B cell (primary cell): ENCODE measurements around the gene SCARB1.

Source experiments
- CTCF ChIP-seq: fragments of 200-600 bp; IDR thresholded peaks from one replicate; pipeline ENCODE4 v1.8.0; 2022; ENCODE audit warnings: antibody characterized with exemption, mild to moderate bottlenecking
- EZH2 ChIP-seq: IDR thresholded peaks from 2 replicates; pipeline ENCODE4 v1.6.1; 2012; ENCODE audit warnings: borderline replicate concordance, low read depth, mild to moderate bottlenecking, moderate library complexity, low read length; ENCODE audit not compliant: insufficient read depth, poor library complexity, severe bottlenecking

GRCh38 chr12:124730455-124730932, 133.2 kb downstream of the SCARB1 start:
- TF ChIP-seq EZH2 (no peak), CTCF (no peak)
